NCI-H510A treated with DMSO at 0.1 percent for 48 hours (cell line): ENCODE measurements around the gene EFHC2.
"Not testable (repeated sequence)": the region's sequence is repeated elsewhere in the genome, so short reads cannot be mapped to it uniquely, and the experiment has no call there.

Experiments used
- DNase-seq: peaks from one replicate; lab custom pipeline; 2025; lab: John Stamatoyannopoulos, UW

Gene EFHC2

GRCh38 chrX:44299177-44299576, 44.3 kb downstream of the EFHC2 start:
- no peak for DNase-seq

- DNase-seq: no peak
These were observed 51.9 kb downstream of the EFHC2 start for GRCh38 chrX:44291468-44292092.

- DNase-seq: no peak
These were observed 52.8 kb downstream of the EFHC2 start for GRCh38 chrX:44290718-44291117.

GRCh38 chrX:44282753-44283152, 60.7 kb downstream of the EFHC2 start:
- no peak for DNase-seq

GRCh38 chrX:44280116-44280515, 63.4 kb downstream of the EFHC2 start:
- DNase-seq: no peak

GRCh38 chrX:44274096-44274495, 69.4 kb downstream of the EFHC2 start:
- no peak for DNase-seq

- no peak for DNase-seq
These were observed 75.6 kb downstream of the EFHC2 start for GRCh38 chrX:44267861-44268260.

GRCh38 chrX:44267116-44267515, 76.4 kb downstream of the EFHC2 start:
- no peak for DNase-seq

- DNase-seq: no peak
These were observed 77.9 kb downstream of the EFHC2 start for GRCh38 chrX:44265559-44265958.

GRCh38 chrX:44264936-44265335, 78.5 kb downstream of the EFHC2 start:
- DNase-seq: no peak

- DNase-seq: no peak
These were observed 82.2 kb downstream of the EFHC2 start for GRCh38 chrX:44261286-44261685.

GRCh38 chrX:44260609-44261008, 82.9 kb downstream of the EFHC2 start:
- no peak for DNase-seq

- not testable (repeated sequence) for DNase-seq
These were observed 87.7 kb downstream of the EFHC2 start for GRCh38 chrX:44255742-44256141.

- no peak for DNase-seq
These were observed 89.9 kb downstream of the EFHC2 start for GRCh38 chrX:44253575-44253942.

GRCh38 chrX:44252688-44253574, 90.5 kb downstream of the EFHC2 start:
- peak; percentile 44 for DNase-seq

- DNase-seq: no peak
These were observed 96.0 kb downstream of the EFHC2 start for GRCh38 chrX:44247468-44247867.

GRCh38 chrX:44246826-44247225, 96.6 kb downstream of the EFHC2 start:
- no peak for DNase-seq

GRCh38 chrX:44245733-44246132, 97.7 kb downstream of the EFHC2 start:
- no peak for DNase-seq

- DNase-seq: no peak
These were observed 99.5 kb downstream of the EFHC2 start for GRCh38 chrX:44244008-44244407.

- no peak for DNase-seq
These were observed 101.9 kb downstream of the EFHC2 start for GRCh38 chrX:44241546-44241945.

GRCh38 chrX:44240036-44240435, 103.4 kb downstream of the EFHC2 start:
- DNase-seq: no peak

GRCh38 chrX:44239036-44239435, 104.4 kb downstream of the EFHC2 start:
- DNase-seq: no peak

GRCh38 chrX:44235534-44235933, 107.9 kb downstream of the EFHC2 start:
- no peak for DNase-seq

- no peak for DNase-seq
These were observed 108.9 kb downstream of the EFHC2 start for GRCh38 chrX:44234541-44234940.
